ENCODE measurements around the gene ADAMTS9.
"Not testable (repeated sequence)": the region's sequence is repeated elsewhere in the genome, so short reads cannot be mapped to it uniquely, and the experiment has no call there.

ADAMTS9 gene

GRCh38 chr3:64575211-64575844, 112.5 kb downstream of the ADAMTS9 start:
- DNase-seq (ENCODE audit: low spot score), result no peak

- no peak for DNase-seq (ENCODE audit: low spot score)
Measured at GRCh38 chr3:64574194-64574593, 113.6 kb downstream of the ADAMTS9 start.

GRCh38 chr3:64571982-64572381, 115.8 kb downstream of the ADAMTS9 start:
- no peak for DNase-seq (ENCODE audit: low spot score)

- no peak for DNase-seq (ENCODE audit: low spot score)
Measured at GRCh38 chr3:64568895-64569517, 118.8 kb downstream of the ADAMTS9 start.

GRCh38 chr3:64566859-64567258, 120.9 kb downstream of the ADAMTS9 start:
- no peak for DNase-seq (ENCODE audit: low spot score)

- no peak for DNase-seq (ENCODE audit: low spot score)
Measured at GRCh38 chr3:64563751-64564150, 124.0 kb downstream of the ADAMTS9 start.

GRCh38 chr3:64561868-64562267, 125.9 kb downstream of the ADAMTS9 start:
- no peak for DNase-seq (ENCODE audit: low spot score)

GRCh38 chr3:64561325-64561843, 126.4 kb downstream of the ADAMTS9 start:
- no peak for DNase-seq (ENCODE audit: low spot score)

- DNase-seq (ENCODE audit: low spot score), result no peak
Measured at GRCh38 chr3:64560791-64561190, 127.0 kb downstream of the ADAMTS9 start.

- no peak for DNase-seq (ENCODE audit: low spot score)
Measured at GRCh38 chr3:64559588-64559987, 128.2 kb downstream of the ADAMTS9 start.

- DNase-seq (ENCODE audit: low spot score), result no peak
Measured at GRCh38 chr3:64556046-64556445, 131.8 kb downstream of the ADAMTS9 start.

GRCh38 chr3:64555351-64555750, 132.4 kb downstream of the ADAMTS9 start:
- DNase-seq (ENCODE audit: low spot score), result no peak

- DNase-seq (ENCODE audit: low spot score), result no peak
Measured at GRCh38 chr3:64554096-64554920, 133.5 kb downstream of the ADAMTS9 start.

- DNase-seq (ENCODE audit: low spot score), result no peak
Measured at GRCh38 chr3:64552966-64553365, 134.8 kb downstream of the ADAMTS9 start.

GRCh38 chr3:64552160-64552559, 135.6 kb downstream of the ADAMTS9 start:
- no peak for DNase-seq (ENCODE audit: low spot score)

- no peak for DNase-seq (ENCODE audit: low spot score)
Measured at GRCh38 chr3:64551697-64552096, 136.1 kb downstream of the ADAMTS9 start.

GRCh38 chr3:64550745-64551144, 137.1 kb downstream of the ADAMTS9 start:
- no peak for DNase-seq (ENCODE audit: low spot score)

- no peak for DNase-seq (ENCODE audit: low spot score)
Measured at GRCh38 chr3:64549869-64550268, 137.9 kb downstream of the ADAMTS9 start.

GRCh38 chr3:64548200-64548889, 139.5 kb downstream of the ADAMTS9 start:
- DNase-seq (ENCODE audit: low spot score), result no peak

- no peak for DNase-seq (ENCODE audit: low spot score)
Measured at GRCh38 chr3:64546856-64547255, 140.9 kb downstream of the ADAMTS9 start.

- DNase-seq (ENCODE audit: low spot score), result not testable (repeated sequence)
Measured at GRCh38 chr3:64545239-64545638, 142.6 kb downstream of the ADAMTS9 start.

- no peak for DNase-seq (ENCODE audit: low spot score)
Measured at GRCh38 chr3:64541803-64542202, 146.0 kb downstream of the ADAMTS9 start.
